GM19351 (cell line): ENCODE measurements around the gene ABCB4.

ENCODE experiments used
- ATAC-seq: cut with Tn5 transposase; IDR thresholded peaks from one replicate; pipeline ENCODE4 v1.9.1; 2021; ENCODE audit warnings: mild to moderate bottlenecking, moderate library complexity; ENCODE audit not compliant: unreplicated experiment

ABCB4 gene

DNA sequence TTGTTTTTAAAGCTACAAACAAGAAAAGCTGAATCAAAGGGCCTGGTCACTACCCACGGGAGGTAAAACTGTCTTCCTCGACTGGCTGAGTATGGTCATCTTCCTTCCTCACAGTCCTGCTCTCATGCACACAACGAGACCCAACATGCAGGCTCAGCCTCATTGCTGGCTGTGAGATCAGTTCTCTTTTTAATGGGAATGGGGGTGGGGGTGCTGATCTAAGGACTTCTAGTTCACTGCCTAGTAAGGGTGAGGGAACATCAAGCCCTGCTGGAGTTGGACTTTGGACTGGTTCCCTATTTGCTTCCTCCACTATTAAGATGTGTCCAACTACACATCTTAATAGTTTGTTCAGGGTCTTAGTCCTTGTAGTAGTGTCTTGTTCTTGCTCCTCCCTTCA is 48.2 kb downstream of the ABCB4 start:
- ATAC-seq: no peak

DNA sequence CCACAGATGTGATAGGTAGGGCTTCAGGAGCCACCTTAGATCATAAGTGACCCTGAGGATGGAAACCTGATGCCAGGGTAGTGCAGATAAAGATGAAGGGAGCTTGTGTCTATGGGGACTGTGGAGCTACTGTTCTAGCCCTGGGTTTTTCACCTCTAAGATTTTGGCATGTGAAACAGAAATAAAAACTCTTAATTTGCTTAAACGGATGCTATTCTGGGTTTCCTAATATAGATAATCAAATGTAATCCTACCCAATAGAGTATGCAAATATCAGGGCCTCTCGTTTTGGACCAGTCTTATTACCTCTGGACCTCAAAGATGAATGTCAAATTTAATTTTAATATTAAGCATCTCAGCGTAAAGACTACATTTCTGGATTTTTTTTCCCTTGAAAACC is 49.3 kb downstream of the ABCB4 start:
- peak; percentile 63 for ATAC-seq

DNA sequence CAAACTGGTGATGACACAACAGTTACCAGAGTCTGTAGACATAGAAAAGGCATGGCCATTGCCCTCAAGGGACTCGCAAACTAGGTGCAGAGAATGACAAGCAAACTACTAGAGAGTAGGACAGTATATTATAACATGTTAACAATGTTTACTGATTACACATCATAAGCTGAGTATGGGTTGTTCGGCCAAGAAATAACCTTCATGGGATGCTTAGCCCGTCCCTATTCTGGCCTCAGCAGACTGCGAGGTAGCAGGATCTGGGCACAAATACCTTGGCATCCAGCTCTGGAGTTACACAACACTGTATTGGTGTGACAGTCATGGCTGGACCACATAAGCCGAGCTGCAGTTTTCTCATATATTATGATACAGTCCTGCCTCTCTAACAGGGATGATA is 51.4 kb downstream of the ABCB4 start:
- ATAC-seq: no peak

DNA sequence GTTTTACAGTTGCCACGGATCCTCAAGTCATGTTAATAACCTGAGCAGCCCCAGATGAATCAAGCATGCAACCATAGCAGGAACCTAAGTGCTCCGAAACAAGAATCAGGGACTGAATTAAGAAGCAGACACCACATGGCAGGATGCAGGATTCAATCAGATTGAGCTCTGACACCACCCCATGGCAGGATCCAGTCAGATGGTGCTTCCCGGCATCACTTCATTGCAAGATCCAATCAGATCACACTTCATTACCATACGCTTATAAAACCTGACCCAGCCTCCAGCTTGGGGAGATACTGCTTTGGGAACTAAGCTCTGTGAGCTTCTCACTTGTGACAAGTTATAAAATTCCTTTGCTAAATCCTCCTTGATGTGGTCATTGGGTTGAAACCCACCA is 55.3 kb downstream of the ABCB4 start:
- ATAC-seq: no peak

DNA sequence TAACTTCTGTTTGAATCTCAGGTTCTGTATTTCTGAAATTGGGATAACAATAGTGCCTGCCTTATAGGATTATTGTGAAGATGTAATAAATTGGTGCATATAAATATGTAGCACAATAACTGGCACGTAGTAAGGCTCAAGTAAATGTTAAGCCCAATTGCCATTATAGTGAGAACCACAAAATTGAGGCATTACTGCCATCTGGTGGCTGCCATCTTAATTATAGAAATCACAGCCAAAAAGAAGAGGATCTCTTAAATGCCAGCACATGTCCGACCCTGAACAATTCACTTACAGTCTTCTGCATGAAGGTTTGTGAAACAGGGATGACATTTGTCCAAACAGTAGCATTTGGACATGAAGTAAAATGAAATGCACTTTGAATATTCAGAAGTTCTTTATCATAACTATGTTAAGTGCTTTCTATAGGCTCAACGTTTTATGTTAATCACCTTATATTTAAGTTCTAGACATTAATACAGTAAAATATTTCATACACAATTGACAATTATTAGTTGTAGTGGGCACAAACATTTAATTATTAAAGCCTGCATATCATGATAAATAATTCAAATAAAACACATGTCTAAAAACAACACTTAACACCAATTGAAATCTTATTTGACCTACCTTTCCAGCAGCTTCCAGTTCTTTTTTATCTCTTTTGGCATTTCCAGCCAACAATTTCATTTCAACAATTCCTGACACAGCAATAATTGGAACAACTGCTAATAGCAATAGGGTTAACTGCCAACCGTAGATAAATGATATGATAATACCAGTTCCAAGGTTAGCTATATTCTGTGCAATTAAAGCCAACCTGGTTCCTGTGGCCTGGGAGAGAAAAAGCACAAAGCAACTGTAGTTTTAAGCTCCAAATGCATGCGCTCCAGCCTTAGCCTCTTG is 58.5 kb downstream of the ABCB4 start:
- peak; percentile 83 for ATAC-seq

DNA sequence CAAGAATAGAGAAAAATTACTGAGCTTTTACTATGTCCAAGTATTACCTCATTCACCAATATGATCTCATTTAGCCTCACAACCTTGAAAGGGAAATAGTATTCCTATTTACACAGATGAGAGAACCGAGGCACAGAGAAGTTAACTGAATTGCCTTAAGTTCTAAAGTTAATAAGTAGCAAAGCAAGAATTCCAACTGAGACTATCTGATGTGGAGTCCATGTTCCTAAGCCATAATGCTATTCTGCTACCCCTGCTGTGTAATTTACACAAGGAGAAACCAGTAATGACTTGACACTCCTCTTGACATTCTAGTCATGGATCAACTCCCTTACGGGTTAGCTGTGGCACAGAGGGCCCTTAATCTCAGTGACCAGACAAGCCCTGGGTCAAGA is 60.7 kb downstream of the ABCB4 start:
- no peak for ATAC-seq

DNA sequence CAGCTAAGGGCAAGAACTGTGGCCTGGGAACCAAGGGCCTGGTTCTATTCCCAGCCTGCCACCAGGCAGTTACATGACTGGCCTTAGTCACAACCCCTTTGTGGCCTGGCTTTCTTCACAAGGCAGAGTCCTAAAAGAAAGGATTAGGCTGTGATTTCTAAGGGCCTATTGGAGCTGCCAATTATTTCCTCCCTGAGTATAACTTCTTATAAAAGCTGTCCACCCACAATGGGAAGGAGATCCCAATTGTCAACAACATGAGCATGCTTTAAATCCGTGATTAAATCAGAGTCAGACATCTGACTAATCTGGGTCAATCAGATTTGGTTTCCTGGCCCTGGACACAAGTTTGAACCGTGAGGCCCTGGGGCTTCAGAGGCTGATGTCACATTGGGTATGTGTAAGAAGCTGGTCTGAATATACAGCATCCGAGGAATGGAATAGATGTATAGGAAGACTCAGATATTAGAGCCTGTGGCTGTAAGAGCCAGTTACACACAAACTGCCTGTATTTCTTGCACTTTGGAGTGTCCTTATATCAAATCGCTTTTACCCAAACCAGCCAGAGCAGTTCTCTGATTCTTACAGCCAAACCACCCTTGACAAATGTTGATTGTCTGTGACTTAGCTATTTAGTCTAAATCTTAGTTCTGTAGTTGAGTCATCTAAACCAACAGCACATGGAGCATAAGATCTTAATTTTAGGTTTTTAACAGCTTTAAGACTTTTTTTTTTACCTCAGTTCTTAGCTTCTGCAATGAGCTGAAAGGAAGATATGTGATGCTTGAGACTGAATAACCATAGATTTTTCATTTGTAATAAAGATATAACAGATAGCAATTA is 61.3 kb downstream of the ABCB4 start:
- ATAC-seq: no peak

DNA sequence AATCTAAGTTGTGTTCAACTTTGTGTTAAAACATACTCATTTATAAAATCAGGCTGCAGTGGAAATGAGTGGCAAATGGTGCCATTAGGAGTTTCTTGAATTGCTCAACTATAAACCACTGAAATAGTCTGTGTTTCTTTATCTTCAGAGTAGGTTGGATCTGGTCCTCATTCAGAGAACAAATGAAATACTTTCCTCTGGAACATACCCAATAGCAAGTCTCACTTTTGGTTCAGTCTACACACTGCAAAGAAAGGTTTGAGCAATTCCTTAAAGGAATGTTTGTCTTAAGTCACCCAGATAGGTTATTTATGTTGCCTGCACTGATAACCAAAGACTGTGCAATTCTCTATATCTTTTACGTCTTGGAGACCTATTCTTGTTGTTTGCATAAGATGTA is 62.5 kb downstream of the ABCB4 start:
- ATAC-seq: no peak

DNA sequence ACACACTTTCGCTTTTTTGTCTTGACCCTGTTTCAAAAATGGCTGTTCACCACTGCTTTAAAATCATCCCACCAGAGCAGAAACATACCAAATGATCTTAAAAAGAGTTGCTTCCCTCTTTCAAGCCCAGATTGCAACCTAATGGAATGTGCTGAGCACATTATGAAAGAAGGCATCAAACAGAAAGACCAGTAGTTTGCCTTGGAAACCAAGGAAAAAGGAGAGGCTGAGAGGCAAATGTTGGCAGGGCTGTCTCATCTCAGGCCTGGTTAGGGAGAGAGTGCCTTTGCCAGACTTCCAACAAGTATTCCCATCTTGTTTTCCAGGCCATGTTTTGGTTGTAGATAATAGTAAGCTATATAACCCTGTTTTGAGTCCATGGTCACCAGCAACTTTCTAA is 64.3 kb downstream of the ABCB4 start:
- no peak for ATAC-seq

DNA sequence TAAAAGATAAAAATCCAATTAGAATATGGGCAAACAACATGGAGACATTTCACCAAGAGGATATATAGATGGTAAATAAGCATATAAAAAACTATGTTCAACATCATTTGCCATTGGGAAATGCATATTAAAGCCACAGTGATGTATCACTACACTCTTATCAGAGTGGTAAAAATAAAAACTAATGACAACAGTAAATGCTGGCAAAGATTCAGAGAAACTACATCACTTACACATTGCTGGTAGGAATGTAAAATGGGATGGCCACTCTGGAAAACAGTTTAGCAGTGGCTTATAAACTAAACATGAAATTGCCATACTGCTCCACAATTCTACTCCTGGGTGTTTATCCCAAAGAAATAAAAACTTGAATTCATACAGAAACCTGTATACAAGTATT is 70.8 kb downstream of the ABCB4 start:
- ATAC-seq: no peak

DNA sequence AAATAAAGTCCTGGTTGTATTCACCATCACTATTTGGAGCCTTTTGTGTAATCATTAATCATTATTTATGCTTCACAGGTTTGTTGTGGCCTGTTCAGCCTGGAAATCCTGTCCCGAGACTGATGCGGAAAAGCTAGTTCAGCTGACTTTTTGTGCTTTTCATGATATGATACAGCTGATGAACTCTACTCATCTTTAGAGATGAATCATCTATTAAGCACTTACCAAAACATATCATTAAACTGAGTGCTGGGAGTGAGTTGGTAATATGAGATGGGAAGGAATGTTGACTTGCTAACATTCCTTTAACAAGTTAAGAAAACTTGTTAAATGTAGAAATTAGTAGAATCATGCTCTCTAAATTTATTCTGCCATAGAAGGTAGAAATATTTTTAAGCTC is 77.0 kb downstream of the ABCB4 start:
- ATAC-seq: no peak

DNA sequence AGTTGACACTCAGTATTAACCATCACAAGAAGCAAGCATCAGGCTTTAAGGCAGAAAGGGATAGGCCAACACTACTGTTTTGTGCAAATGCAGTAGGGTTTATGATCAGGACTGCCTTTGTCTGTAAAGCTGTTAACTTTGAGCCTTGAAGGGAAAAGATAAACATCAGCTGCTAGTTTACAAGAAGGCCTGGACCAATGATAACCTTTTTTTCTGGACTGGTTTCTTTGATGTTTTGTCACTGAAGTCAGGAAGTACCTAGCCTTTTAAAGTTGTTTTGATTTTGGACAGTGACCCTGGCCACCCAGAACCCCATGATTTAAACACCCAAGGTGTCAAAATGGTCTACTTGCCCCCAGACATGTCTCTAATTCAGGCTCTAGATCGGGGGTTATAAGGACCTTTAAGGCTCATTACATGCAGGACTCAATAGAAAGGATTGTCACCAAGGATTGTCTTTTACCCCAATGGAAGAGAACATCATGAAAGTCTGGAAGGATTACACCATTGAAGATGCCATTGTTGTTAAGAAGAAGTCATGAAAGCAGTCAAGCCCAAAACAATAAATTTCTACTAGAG is 79.9 kb downstream of the ABCB4 start:
- ATAC-seq: no peak

DNA sequence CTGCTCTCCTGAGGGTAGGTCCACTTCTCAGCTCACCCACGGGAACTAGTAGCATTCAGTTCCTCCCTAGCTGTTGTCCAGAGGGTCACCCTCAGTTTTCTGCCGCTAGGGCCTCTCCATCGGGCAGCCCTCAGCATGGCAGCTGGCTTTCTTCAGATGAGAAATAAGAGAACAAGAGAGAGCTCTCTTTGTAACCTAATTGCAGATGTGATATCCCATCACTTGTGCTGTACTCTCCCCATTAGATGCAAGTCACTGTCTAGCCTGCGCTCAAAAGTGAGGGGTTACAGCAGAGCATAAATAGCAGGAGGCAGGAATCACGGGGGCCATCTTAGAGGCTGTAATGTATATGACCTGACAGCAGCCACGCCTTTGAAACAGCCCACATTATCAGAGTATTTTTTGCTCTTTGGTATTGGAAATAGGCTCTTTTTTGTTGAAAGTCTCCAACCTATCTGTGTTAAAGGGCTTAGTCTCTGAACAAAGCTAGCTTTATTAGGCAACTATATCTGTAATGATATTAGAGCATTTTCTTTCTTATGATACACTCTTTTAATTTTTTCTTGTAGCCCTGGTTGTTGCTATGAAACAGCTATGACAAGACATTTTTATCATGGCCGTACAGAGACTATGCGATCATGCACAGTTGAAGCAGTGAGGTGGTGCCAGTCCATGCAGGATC is 84.3 kb downstream of the ABCB4 start:
- no peak for ATAC-seq

DNA sequence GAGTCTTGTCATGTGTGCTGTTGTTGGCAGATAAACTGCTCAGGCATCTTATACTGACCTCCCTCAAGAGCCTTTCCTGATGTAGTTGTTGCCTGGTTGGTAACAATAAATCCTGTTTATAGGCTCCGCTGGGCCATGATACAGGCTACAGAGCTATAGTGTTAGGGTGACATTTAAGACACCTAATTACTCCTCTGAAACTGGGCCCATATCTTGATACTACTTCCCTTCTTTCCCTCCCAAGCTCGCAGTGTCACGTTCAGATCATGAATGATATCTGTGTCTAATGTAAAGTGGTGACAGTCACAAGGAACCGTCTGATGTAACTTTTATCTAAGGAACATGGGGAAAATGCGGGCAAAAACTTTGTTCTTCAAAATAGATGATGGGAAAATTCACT is 94.6 kb downstream of the ABCB4 start:
- ATAC-seq: no peak

DNA sequence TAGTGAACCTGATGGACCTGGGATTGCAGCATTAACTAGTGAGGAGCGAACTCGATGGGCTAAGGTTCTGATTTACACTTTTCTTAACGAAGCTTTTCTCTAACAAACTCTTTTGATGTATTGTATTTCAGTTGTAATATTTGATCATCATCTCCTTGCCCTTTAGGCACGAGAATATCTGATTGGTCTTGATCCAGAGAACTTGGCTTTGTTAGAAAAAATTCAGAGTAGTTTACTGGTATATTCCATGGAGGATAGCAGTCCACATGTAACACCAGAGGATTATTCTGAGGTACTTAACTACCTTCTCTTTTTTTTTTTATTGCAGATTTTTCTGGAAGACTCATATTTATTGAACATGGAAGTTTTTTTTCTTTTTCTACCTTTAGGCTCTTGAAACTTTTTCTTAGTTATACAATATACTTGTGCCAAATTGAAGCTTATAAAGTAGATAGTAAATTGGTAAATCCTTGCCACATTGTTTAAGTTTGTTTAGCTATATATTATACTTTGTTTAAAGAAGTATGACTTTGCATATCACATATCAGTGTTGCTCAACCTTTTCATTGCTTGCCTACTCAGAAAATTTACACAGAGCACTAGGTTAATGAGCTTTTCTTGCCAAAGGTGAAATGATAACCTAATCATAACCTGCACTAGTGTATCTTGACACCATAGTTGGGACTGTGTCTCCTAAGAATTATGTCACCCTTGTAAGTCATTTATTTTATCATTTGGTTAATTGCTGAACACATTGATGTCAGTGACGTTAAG is 99.6 kb downstream of the ABCB4 start:
- ATAC-seq: no peak

DNA sequence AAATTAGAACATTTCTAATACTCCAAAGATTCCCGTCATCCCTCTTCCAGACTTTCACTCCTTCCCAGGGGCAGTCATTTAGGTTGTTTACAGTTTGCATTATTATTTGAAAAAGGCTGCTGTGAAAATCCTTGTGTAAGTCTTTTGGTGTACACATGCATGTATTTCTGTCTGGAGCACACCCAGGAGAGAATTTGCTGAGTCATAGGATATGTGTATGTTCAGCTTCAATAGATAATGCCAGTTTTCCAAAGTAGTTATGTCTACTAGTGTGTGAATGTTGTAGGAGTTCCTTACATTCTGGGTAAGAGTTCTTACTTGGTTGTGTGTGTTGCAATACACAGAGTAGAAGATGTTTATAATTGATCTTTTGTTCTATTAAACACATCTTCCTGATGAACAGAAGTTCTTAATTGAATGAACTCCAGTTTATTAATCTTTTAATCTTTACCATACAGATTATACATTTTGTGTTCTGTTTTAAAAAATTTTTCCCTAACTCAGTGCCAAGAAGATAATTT is 104.8 kb downstream of the ABCB4 start:
- no peak for ATAC-seq

DNA sequence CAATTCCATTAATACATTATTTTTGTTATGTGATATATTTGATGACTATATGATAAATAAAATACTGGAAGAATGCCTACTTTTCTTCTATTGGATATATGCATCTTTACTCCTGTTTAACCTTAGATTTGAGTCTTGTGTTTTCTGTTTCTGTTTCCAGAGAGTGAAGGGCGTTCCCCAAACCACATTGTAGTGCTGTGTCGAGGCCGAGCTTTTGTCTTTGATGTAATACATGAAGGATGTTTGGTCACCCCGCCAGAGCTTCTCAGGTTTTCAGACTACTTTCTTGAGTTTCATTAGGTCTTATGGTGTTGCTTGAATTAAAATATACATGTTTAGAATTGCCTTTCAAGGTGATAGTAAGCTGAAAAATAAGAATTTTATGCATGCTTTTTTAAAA is 106.3 kb downstream of the ABCB4 start:
- ATAC-seq: no peak

DNA sequence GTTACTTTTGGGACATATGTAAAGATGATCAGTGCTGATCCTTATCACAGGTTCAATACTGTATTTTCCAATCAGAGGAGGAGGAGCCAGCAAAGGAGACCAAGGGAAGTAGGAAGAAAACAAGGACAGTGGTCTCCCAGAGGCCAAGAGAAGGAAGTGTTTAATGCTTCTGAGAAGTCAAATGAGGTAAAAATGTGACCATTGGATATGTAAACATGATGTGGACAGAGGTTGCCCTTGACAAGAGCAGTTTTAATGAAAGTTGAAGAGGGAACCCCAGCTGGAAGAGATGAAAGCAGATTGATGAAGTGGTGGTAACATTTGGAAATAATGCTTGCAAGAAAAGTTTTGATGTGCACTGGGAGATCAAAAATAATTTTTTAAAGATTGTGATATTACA is 111.2 kb downstream of the ABCB4 start:
- no peak for ATAC-seq

DNA sequence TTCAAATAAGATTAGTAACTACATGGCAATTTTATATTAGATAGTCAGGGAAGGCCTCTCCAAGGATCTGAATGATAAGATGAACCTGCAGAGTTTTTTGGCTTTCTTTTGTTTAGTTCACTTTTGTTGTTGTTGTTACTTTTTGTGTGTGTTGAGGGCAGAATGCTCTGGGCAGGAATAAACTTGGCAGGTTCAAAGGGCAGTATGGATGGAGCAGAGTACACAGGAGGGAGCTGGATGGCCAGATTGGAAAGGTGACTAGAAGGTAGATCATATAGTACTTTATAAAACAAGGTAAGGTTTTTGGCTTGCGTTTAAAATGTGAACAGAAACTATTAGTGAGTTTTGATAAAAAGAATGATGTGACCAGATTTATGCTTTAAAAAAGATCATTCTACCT is 112.1 kb downstream of the ABCB4 start:
- ATAC-seq: no peak

DNA sequence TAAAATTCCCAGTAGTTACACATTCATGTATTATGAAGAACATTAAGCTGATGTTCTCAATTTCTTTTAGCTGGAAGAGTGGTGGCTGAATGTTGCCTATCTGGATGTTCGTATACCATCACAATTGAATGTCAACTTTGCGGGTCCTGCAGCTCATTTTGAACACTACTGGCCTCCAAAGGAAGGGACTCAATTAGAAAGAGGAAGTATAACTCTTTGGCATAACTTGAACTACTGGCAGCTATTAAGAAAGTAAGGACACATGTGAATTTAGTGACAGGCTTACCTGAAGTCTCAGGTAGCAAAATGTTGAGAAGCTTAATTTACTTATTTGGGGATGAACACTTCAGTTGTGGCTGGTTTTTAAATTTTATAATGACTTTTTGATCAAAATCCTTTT is 114.2 kb downstream of the ABCB4 start:
- no peak for ATAC-seq
